Kidney epithelial cell (primary cell): ENCODE measurements around the gene ITPRIPL1. TPM values are rescaled to one million over a fixed set of nuclear protein-coding genes. Genes with fewer than 3 reads are reported as not detected.
"Not testable (repeated sequence)": the region's sequence is repeated elsewhere in the genome, so short reads cannot be mapped to it uniquely, and the experiment has no call there.

Source experiments
- DNase-seq: peaks from one replicate; pipeline ENCODE4 v3.0.0-alpha.2; 2010; ENCODE audit warnings: low read depth
- H3K27me3 ChIP-seq: 2 replicates; pipeline ENCODE4 v1.6.0; 2011; ENCODE audit warnings: low read length; ENCODE audit not compliant: control insufficient read depth, insufficient read depth
- H3K36me3 ChIP-seq: 2 replicates; pipeline ENCODE4 v1.5.1; 2011; ENCODE audit warnings: low read length; ENCODE audit not compliant: control insufficient read depth, insufficient read depth
- H3K4me3 ChIP-seq: 2 replicates; pipeline ENCODE4 v1.5.1; 2011; ENCODE audit warnings: low read depth, mild to moderate bottlenecking, control low read depth, low read length
- total RNA-seq: library from RNA; depleted of rRNA; stranded (reverse); fragments of >200 nt; gene quantifications from 2 replicates; pipeline ENCODE4 v1.2.3, GENCODE V29; 2015
- TF ChIP-seq, protein P1 (sequence below): IDR thresholded peaks from 2 replicates; pipeline ENCODE4 v1.5.1; 2011; ENCODE audit warnings: mild to moderate bottlenecking, moderate library complexity, low read length, control low read depth, inconsistent platforms; ENCODE audit not compliant: insufficient read depth, poor library complexity, severe bottlenecking

The ITPRIPL1 gene, protein sequence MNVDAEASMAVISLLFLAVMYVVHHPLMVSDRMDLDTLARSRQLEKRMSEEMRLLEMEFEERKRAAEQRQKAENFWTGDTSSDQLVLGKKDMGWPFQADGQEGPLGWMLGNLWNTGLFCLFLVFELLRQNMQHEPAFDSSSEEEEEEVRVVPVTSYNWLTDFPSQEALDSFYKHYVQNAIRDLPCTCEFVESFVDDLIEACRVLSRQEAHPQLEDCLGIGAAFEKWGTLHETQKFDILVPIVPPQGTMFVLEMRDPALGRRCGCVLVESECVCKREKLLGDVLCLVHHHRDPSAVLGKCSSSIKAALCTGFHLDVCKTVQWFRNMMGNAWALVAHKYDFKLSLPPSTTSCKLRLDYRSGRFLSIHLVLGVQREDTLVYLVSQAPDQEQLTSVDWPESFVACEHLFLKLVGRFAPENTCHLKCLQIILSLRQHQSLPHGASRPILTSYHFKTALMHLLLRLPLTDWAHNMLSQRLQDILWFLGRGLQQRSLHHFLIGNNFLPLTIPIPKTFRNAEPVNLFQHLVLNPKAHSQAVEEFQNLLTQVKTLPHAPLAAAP
- 5.1 and 5.5 TPM in 2 replicates for total RNA-seq

DNA sequence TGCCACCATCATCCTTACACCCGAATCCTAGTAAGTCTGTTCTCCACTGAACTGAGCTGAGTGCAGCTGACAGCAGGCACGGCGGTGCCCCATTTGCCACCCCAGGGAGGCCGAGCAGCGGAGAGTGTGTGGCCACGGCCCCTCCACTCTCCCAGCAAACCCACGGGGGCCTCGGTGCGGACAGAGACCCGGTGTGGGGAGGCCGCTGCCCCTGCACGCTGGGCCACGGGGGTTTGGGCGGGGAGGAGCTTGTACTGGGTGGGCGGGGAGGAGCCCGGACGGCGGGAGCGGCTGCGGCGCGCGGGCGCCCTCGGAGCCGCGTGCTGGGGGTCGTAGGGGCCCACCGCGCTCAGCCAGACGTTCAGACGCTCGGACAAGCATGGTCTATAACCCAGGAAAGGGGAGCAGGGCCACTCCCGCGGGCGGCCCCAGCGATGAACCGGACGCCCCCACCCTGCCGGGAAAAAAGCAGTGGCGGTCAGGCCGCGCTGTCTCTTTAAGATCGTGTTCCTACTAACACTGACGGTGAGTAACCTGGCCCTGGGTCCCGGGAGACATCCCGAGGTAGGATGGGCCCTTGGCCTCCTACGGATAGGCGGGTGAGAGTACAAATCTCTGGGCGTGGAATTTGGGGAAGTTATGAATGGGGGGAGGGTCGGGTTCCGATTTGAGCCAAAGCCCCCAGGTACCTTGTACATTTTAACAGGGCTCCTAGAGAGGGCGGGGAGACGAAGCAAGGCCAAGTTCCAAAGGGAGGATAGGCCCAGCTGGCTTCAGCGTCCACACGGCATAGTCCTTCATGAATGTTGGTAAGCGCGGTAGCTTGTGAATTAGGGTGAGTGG is at the start of gene ITPRIPL1:
TSS of gene ITPRIPL1 (plus strand) at position 277 of the 843 bp plus-strand sequence. CDS start at position 800, 523 bp downstream.
- no peak for DNase-seq
- H3K4me3 ChIP-seq = peak within 1 kb of the TSS; percentile 49
- peaks cover 14% of the 10 kb centered on the region for H3K27me3 ChIP-seq
- TF ChIP-seq, protein P1, sequence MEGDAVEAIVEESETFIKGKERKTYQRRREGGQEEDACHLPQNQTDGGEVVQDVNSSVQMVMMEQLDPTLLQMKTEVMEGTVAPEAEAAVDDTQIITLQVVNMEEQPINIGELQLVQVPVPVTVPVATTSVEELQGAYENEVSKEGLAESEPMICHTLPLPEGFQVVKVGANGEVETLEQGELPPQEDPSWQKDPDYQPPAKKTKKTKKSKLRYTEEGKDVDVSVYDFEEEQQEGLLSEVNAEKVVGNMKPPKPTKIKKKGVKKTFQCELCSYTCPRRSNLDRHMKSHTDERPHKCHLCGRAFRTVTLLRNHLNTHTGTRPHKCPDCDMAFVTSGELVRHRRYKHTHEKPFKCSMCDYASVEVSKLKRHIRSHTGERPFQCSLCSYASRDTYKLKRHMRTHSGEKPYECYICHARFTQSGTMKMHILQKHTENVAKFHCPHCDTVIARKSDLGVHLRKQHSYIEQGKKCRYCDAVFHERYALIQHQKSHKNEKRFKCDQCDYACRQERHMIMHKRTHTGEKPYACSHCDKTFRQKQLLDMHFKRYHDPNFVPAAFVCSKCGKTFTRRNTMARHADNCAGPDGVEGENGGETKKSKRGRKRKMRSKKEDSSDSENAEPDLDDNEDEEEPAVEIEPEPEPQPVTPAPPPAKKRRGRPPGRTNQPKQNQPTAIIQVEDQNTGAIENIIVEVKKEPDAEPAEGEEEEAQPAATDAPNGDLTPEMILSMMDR = no peak
- H3K36me3 ChIP-seq = no peaks in the 10 kb centered on the region

GRCh38 chr2:96276787-96277499 is 48.2 kb upstream of the ITPRIPL1 start:
- Histone ChIP-seq H3K36me3 (peaks cover 5% of the 10 kb centered on the region), H3K27me3 (no peaks in the 10 kb centered on the region), H3K4me3 (no peak overlapping the region)
- TF ChIP-seq, protein P1 = no peak
- DNase-seq = no peak

DNA sequence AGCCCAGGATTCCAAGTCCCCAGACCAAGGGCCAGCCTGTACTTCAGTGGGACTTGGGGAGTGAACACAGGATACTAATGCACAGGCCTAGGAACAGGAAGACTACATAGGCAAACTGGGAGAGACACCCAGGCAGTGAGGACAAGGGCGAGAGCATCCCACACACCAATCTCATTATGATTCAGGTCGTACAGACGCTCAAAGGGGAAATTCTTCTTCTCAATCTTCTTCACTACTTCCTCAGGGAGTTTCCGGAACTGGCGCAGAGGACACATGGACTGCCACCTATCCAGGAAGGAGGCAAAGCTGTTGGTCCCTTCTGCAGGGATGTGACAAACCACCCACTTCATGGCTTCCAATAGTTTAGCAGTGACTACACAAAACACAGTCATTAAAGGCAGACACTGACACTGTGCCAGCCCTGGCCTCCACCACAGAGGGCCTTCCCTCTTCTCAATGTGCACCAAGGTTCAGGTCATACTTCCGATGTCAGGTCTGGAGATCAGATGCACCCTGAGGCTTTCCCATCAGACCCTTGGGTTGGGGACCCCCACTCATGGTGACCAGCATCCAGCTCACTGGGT is 37.8 kb upstream of the ITPRIPL1 start:
- DNase-seq = no peak
- no peak overlapping the region for H3K4me3 ChIP-seq
- peaks cover 12% of the 10 kb centered on the region for H3K36me3 ChIP-seq
- TF ChIP-seq, protein P1 = no peak
- H3K27me3 ChIP-seq = no peaks in the 10 kb centered on the region

- H3K4me3 ChIP-seq = no peak overlapping the region
- H3K27me3 ChIP-seq = no peaks in the 10 kb centered on the region
- peaks cover 6% of the 10 kb centered on the region for H3K36me3 ChIP-seq
- no peak for DNase-seq
- TF ChIP-seq, protein P1 = no peak
These were observed 33.4 kb upstream of the ITPRIPL1 start for GRCh38 chr2:96291751-96292150.

GRCh38 chr2:96294271-96294670 is 30.8 kb upstream of the ITPRIPL1 start:
- H3K36me3 ChIP-seq, DNase-seq, H3K27me3 ChIP-seq, H3K4me3 ChIP-seq: not testable (repeated sequence)
